Tibial artery (tissue), 4 donors: ENCODE measurements around the gene CPNE4.

ENCODE experiments used
- DNase-seq, 2 donors: peaks; one replicate each; pipeline ENCODE4 v3.0.0-alpha.2; 2019
- H3K27ac ChIP-seq, 2 donors: fragments of 200-600 bp; sonication (generic) in 1 of 2; 1 replicate in 1 of 2; 2 replicates in 1 of 2; pipeline ENCODE4 v1.5.1; 2018 to 2019; ENCODE audit warnings: mild to moderate bottlenecking in 1 of 2
- H3K27me3 ChIP-seq, 2 donors: fragments of 200-600 bp; sonication (generic) in 1 of 2; one replicate each; pipeline versions ENCODE4 v1.5.1 to v1.6.0; 2016 to 2019
- H3K36me3 ChIP-seq, 3 donors: fragments of 200-600 bp; sonication (generic) in 2 of 3; one replicate each; pipeline ENCODE4 v1.5.1; 2016 to 2019; ENCODE audit warnings: mild to moderate bottlenecking in 2 of 3
- H3K4me1 ChIP-seq, 4 donors: fragments of 200-600 bp; sonication (generic) in 2 of 4; 1 replicate in 3 of 4; 2 replicates in 1 of 4; pipeline ENCODE4 v1.5.1; 2016 to 2019
- H3K4me3 ChIP-seq, 2 donors: fragments of 200-600 bp; sonication (generic) in 1 of 2; 1 replicate in 1 of 2; 2 replicates in 1 of 2; pipeline ENCODE4 v1.5.1; 2018 to 2019; ENCODE audit warnings: mild to moderate bottlenecking in 2 of 2
- H3K9me3 ChIP-seq, 3 donors: fragments of 200-600 bp; sonication (generic) in 1 of 3; one replicate each; pipeline ENCODE4 v1.5.1; 2016 to 2019
- intact Hi-C: fragments of 100-400 bp; cut with DNase I; formaldehyde crosslinking; loops from one replicate; pipeline ENCODE4 v1.15.0; 2023; ENCODE audit warnings: low total_unique reads
- TF ChIP-seq, protein P1 (sequence below), 2 experiments: fragments of 200-600 bp in 1 of 2; fragments of 450-650 bp in 1 of 2; IDR thresholded peaks; one replicate each; pipeline ENCODE4 v1.5.1; 2017 to 2019; ENCODE audit warnings: antibody characterized with exemption in 2 of 2, mild to moderate bottlenecking in 1 of 2, moderate library complexity in 1 of 2

Gene CPNE4

DNA sequence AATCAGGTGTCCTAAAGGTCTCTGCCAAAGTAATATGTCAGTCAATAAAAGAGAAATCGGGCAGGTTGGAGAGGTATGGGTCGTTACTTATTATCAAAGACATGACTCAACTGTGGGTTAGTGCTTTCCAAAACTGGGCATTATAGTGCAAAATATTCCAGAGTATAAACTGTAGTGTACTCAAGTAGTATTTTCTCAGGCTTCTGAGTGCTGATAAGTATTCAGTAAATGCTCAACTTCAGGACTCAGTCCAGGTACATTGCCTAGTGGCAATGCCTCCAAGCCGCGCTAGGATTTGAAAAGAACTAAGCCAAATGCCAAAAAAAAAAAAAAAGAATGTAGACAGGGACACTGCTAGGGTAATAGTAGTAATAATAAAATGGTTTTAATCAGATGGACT is 233.2 kb downstream of the CPNE4 start:
- intact Hi-C loops: no loop called here
- TF ChIP-seq, protein P1, sequence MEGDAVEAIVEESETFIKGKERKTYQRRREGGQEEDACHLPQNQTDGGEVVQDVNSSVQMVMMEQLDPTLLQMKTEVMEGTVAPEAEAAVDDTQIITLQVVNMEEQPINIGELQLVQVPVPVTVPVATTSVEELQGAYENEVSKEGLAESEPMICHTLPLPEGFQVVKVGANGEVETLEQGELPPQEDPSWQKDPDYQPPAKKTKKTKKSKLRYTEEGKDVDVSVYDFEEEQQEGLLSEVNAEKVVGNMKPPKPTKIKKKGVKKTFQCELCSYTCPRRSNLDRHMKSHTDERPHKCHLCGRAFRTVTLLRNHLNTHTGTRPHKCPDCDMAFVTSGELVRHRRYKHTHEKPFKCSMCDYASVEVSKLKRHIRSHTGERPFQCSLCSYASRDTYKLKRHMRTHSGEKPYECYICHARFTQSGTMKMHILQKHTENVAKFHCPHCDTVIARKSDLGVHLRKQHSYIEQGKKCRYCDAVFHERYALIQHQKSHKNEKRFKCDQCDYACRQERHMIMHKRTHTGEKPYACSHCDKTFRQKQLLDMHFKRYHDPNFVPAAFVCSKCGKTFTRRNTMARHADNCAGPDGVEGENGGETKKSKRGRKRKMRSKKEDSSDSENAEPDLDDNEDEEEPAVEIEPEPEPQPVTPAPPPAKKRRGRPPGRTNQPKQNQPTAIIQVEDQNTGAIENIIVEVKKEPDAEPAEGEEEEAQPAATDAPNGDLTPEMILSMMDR (IDR thresholded peaks at IDR 0.05): no peak
- H3K36me3 ChIP-seq: no peaks in the 10 kb centered on the region

DNA sequence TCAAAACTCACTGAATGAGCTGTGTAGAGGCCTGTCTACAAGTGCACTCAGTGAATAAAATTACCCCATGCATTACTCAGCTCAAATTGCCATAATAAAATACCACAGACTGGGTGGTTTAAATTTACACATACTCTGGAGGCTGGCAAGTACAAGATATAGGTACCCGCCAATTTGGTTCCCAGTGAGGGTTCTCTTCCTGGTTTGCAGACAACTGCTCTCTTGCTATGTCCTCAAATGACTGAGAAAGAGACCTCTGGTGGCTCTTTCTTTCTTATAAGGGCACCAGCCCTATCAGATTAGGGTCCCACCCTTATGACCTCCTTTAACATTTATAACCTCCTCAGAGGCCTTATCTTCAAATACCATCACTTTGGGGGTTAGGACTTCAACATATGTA is 237.0 kb downstream of the CPNE4 start:
- Histone ChIP-seq H3K4me1 (peaks cover 0 to 7% (median 0%) of the 10 kb centered on the region in 4 donors), H3K4me3 (no peak overlapping the region), H3K27me3 (peaks cover 0 to 3% of the 10 kb centered on the region in 2 donors), H3K36me3 (no peaks in the 10 kb centered on the region), H3K27ac (no peak overlapping the region), H3K9me3 (no peaks in the 10 kb centered on the region)
- intact Hi-C loops: loop anchor here (10.0 kb wide), 1 partner anchor 237 kb away; the partner anchor contains the start of gene CPNE4
- TF ChIP-seq, protein P1 (IDR thresholded peaks at IDR 0.05): no peak
- DNase-seq: no peak

More for the DNA sequence above, 233.2 kb downstream of the CPNE4 start:
- H3K9me3 ChIP-seq: no peaks in the 10 kb centered on the region
- H3K4me3 ChIP-seq: no peak overlapping the region
- no peak overlapping the region for H3K27ac ChIP-seq
- H3K4me1 ChIP-seq: no peaks in the 10 kb centered on the region
- no peaks in the 10 kb centered on the region for H3K27me3 ChIP-seq
- no peak for DNase-seq

DNA sequence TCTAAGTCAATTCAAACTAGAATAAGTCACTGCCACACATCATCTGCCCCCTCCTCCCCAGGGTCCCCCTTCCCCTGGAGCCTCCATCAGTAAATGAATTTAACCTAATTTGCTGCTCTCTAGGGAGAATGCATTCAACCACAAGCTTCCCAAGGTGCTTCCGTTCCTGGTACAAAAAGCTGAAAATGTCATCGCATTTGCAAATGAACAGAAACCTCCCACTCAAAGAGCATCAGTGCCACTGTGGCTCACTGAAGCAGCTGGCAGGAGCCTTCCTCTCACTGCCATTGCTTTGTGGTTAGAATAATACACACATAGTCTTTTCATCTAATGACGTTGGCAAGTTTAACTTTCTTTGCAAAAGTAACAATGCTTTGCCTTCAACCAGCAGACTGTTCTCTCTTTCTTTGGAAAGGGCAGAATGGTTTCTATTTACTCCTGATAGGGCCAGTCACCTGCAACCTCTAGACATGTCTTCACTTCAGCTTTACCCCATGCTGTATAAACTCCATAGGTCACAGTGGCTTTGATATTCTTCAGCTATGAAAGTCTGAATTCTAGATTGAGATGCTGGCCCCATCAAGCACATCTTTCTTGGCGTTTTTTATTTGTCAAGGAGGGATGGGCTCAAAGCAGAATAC is 238.1 kb downstream of the CPNE4 start:
- TF ChIP-seq, protein P1 (IDR thresholded peaks at IDR 0.05): no peak
- Histone ChIP-seq H3K27me3 (peaks cover 0 to 3% of the 10 kb centered on the region in 2 donors), H3K27ac (no peak overlapping the region), H3K36me3 (no peaks in the 10 kb centered on the region), H3K9me3 (no peaks in the 10 kb centered on the region), H3K4me1 (peaks cover 0 to 7% (median 0%) of the 10 kb centered on the region in 4 donors), H3K4me3 (no peak overlapping the region)
- no peak for DNase-seq
- intact Hi-C loops: loop anchor here (10.0 kb wide), 1 partner anchor 238 kb away; the partner anchor contains the start of gene CPNE4

DNA sequence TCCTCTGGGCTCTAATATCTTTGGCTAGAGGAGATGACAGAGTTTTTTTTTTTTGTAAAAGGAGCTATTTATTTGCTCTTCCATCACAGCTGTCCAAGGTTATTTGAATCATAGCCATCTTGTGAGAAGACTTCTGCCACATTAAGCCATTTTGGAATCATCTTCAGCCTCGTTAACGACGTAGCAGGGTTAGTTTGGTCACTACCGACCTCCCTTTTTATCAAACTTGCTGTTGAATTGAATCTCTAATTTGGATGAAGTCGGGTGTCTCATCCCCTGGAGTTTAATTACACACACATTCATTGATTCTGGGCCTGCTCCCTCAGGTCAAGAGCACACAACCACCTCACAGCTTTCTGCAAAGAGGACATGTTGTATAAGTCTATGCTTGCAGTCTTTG is 238.7 kb downstream of the CPNE4 start:
- no peaks in the 10 kb centered on the region for H3K36me3 ChIP-seq
- peaks cover 0 to 7% (median 0%) of the 10 kb centered on the region in 4 donors for H3K4me1 ChIP-seq
- intact Hi-C loops: loop anchor here (10.0 kb wide), 1 partner anchor 239 kb away; the partner anchor contains the start of gene CPNE4
- no peak overlapping the region for H3K27ac ChIP-seq
- peaks cover 0 to 3% of the 10 kb centered on the region in 2 donors for H3K27me3 ChIP-seq
- TF ChIP-seq, protein P1 (IDR thresholded peaks at IDR 0.05): no peak
- DNase-seq: no peak
- H3K9me3 ChIP-seq: no peaks in the 10 kb centered on the region
- H3K4me3 ChIP-seq: no peak overlapping the region

DNA sequence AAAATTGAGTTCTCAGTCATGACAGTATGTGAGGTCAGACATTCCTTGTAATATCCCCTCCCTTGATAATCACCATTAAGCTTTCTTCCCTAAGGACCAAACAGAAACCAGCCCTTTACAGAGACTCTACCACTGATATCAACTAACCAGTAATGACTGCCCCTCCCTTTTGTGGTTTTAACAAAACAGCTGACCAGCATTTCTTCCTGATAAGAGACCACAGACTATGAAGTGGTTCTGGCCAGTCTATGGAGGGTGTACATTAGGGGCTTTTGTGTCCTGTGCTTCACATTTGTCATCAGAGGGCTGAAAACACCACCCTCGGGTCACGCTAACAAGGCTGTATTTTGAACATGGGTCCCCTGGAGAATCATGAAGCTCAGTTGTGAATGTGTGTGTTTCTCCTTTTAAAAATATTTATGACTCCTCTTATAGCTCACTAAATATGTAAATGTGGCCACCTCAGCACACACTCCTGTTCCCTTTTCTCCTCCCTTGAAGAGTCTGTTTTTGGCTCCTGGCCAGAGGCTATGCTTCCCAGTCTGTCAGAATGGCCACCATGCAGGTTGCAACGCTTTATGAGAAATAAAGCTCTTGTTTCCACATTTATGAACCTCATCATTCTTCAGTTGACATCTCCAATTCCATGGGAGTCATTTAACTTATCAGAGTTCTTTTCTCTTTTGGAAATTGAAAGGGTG is 239.3 kb downstream of the CPNE4 start:
- Histone ChIP-seq H3K4me3 (no peak overlapping the region), H3K27ac (no peak overlapping the region), H3K9me3 (no peaks in the 10 kb centered on the region), H3K27me3 (peaks cover 0 to 3% of the 10 kb centered on the region in 2 donors), H3K36me3 (no peaks in the 10 kb centered on the region), H3K4me1 (peaks cover 0 to 7% (median 0%) of the 10 kb centered on the region in 4 donors)
- DNase-seq: no peak
- intact Hi-C loops: loop anchor here (10.0 kb wide), 1 partner anchor 239 kb away; the partner anchor contains the start of gene CPNE4
- TF ChIP-seq, protein P1 (IDR thresholded peaks at IDR 0.05): no peak
